Stimulated activated CD8-positive, alpha-beta memory T cell treated with anti-CD3 and anti-CD28 coated beads, Interleukin-2, amount 100 ng/mL, for 1 hour (primary cell): Measurements from ENCODE around the gene C1QTNF7.

ENCODE experiments used
- DNase-seq, 2 donors: peaks; one replicate each; pipeline ENCODE4 v3.0.0-alpha.2; 2020; ENCODE audit warnings: low read depth in 2 of 2

C1QTNF7 gene, protein sequence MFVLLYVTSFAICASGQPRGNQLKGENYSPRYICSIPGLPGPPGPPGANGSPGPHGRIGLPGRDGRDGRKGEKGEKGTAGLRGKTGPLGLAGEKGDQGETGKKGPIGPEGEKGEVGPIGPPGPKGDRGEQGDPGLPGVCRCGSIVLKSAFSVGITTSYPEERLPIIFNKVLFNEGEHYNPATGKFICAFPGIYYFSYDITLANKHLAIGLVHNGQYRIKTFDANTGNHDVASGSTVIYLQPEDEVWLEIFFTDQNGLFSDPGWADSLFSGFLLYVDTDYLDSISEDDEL

GRCh38 chr4:15427701-15428100 is at the start of gene C1QTNF7:
C1QTNF7 (plus strand) TSS chr4:15428033; CDS start chr4:15435744, 7,711 bp downstream.
- no peak for DNase-seq

DNA sequence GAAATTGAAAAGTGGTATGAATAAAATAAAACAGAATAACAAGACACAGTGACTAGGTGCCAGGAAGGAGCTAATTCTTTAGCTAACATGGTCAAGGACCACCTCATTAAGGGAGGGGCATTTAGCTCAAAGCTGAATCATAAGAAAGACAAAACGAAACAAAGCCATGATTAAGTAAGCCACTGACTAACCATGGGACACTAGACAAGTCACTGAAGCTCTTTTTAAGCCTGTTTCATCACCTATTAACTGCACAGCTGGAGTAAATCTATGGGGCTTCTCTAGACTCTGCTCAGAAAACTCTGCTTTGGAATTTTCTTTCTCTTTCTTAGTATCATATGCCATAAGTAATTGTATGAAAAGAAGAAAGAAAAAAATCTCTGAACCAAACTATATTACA is 49.8 kb upstream of the C1QTNF7 start:
- no peak for DNase-seq

DNA sequence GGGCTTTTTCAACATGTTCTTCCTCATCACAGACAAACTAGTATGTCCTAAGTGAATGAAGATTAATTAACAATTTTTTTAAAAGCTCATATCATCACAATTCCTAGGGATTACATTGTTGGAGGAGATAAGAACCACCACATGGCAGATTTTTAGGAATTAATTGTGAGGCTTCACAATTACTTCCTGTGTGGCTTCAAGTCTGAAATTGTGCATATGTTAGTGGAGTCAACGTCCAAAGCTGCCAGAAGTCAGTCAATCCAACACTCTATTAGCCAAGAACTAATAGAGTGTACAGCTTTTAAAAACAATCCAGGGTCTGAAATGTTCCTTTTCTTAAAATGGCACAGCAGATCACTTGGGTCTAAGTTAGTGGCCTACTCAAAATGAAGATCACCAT is 49.3 kb upstream of the C1QTNF7 start:
- DNase-seq: no peak

DNA sequence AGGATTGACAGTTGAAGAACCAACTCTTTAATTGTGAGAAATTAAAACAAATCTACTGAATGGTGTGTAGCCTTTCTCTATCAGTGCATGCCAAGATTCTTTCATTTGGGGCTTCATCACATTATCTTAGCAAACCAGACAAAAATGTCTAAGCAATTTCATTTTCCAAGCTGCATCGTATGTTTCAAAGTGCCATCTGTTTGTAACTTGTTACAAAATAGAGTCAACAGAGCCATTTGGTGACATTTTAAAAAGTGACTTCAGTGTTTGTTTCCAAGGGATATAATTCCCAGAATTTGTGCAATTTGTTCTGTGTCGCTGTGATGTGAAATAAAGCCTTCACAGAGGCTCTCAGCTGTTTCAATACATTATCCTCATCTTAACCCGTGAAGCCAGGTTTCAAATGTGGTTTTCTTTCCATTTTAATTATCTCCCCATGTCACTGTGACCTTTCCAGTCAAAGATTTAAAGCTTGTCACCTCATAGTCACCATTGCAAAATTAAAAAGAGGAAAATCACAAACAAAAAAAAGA is 46.0 kb upstream of the C1QTNF7 start:
- no peak for DNase-seq

DNA sequence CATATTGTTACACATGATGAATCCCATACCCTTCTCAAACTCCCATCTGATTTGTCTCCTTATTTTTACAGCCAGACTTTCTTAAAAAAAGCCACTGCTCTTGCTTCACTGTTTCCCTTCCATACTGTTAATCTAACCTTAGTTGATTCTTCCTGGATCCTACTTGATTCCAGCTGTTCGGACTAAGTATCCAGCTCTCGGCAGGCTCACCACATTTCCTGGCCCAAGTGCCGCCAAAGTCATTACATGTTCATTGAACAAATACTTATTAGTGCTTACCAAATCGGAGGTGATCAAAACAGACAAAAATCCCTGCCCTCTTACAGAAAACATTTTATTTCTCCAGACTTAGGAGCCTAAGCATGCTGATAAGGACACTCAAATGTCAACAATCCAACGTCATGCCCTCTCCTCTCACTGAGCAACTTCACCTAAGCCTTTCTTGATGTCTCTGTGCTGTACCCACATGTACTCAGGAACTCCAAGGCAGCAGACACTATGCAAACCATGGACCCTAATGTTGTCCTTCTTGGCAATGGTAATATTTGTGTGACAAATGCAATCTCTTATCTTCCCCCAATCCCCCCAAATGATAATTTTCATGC is 45.1 kb upstream of the C1QTNF7 start:
- DNase-seq: no peak

- DNase-seq: no peak
Observed at GRCh38 chr4:15385515-15385914, 42.3 kb upstream of the C1QTNF7 start.

DNA sequence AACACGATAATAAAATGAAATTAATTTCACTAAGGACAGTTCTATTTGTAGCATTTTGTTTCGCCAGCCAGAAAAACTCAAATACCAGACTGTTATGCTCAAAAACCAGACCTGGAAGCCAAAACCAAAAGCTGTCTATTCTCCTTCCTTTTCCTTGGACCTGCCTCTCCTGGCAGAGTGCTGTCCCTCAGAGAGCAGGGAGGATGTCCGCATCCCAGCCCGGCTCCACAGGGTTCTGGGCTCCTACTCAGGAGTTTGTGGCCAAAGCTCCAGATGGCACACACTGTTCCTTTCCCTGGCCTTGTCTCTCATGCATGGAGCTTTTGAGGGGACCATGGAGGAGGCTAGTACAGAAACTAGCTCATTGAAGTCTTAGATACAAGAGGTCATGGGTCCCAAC is 41.9 kb upstream of the C1QTNF7 start:
- no peak for DNase-seq

GRCh38 chr4:15390494-15390893 is 37.3 kb upstream of the C1QTNF7 start:
- DNase-seq: no peak

- no peak for DNase-seq
Observed at GRCh38 chr4:15392053-15392805, 35.6 kb upstream of the C1QTNF7 start.

DNA sequence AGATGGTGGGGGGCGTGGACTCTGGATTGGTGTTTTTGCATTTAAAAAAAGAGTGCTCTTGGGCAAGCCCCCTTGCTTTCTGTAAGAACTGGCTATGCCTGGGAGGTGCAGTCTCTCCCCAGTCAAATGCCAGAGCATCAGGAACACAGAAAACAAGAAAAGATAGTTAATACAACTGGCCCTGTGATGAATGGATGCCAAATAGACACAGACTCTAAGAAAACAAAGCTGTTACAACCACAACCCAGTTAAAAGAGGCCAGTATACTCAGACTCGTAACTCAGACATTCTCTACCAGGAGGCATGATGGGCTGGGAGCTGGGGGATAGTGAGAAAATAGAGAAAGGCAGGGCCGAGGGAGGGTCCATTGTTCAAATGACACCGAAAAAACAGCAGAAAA is 32.5 kb upstream of the C1QTNF7 start:
- no peak for DNase-seq

DNA sequence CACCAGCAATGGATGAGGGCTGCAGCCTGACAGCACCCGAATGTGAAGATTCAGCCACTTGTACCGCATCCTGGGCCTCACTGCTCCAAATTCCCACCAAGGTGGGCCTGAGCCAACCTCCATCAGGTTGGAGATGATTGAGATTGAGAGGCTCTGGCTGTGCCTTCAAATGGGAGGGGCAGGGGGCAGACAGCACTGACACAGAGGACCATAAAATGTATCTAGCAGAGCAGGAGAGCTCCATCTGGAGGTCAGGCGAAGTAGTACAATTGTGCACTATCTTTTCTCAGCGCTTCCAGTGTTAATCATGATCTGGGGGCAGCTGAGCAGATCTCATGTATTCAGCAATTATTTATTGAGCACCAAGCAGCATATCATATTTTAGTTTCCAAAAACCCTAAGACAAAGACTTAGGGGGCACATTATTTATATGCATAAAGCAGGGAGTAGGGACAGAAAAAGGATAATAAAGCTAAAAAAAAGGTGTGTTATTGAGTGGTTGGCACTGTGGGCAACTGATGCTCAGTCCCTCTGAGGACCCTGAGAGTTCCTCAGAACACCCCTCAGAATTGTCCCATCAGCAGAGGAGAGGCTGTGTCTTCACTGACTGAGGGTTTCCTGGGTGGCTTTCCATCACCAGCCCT is 31.6 kb upstream of the C1QTNF7 start:
- DNase-seq: peak in 1 of 2 donors; percentile 4

GRCh38 chr4:15398001-15398400 is 29.8 kb upstream of the C1QTNF7 start:
- no peak for DNase-seq

DNA sequence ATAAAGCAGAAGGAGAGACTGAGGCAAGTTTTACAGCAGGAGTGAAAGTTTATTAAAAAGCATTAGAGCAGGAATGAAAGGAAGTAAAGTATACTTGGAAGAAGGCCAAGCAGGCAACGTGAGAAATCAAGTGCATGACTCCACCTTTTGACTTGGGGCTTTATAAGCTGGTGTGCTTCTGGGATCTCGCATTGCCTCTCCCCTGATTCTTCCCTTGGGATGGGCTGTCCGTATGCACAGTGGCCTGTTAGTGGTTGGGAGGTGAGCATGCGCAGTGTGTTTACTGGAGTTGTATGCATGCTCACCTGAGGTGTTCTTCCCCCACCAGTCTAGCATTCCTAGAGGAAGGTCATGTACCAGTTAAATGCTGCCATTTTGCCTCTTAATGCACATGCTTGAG is 29.1 kb upstream of the C1QTNF7 start:
- DNase-seq: no peak

GRCh38 chr4:15400226-15400625 is 27.6 kb upstream of the C1QTNF7 start:
- DNase-seq: no peak

DNA sequence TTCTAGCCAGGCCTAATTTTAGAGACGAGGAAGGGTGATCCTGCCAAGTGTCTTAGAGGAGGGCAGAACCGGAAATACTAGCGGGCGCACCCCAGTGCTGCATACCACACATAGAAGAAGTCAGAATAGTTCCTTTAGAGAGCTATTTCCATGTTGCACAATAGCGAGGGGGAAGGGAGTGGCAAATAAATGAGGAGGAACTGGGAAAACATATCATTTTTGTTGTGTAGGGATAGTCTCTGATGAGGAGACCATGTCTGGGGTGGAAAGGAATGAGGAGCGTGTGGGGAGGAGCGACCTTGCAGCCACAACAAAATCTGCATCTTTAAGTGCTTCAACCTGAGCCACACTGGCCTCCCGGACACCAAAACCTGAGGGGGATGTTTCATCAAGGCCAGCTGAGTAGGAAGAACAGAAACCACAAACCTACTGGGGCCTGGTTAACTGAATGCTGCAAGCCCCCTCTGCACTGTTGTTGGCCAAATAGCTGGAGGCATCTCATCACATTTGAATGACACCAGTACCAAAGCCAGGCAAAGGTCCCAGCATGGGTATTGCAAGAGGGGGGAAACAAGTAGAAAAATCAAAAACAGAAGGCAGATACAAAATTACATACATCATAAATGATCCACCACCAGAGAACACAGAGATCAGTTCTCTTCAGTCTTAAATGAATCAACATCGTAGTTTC is 26.7 kb upstream of the C1QTNF7 start:
- no peak for DNase-seq

GRCh38 chr4:15402146-15402545 is 25.7 kb upstream of the C1QTNF7 start:
- DNase-seq: no peak

GRCh38 chr4:15402974-15403373 is 24.9 kb upstream of the C1QTNF7 start:
- no peak for DNase-seq

- no peak for DNase-seq
Observed at GRCh38 chr4:15405018-15405417, 22.8 kb upstream of the C1QTNF7 start.

DNA sequence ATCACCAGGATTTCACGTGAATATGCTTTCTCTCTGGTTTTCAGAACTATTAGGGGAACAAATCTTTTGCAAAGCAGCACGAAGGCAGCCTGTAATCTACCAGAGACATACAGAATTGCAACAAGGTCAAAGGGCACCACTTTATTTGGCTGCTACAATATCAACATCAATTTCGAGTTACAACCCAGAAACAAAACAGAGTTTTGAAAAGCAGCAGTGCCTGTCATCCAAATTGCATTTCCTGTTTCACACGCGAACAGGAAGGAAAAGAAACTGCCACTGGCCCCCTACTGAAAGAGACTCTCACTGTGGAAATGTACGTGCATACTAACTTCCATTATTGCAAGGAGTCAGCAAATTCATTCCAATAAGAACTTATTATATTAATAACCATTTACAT is 17.1 kb upstream of the C1QTNF7 start:
- DNase-seq: no peak

DNA sequence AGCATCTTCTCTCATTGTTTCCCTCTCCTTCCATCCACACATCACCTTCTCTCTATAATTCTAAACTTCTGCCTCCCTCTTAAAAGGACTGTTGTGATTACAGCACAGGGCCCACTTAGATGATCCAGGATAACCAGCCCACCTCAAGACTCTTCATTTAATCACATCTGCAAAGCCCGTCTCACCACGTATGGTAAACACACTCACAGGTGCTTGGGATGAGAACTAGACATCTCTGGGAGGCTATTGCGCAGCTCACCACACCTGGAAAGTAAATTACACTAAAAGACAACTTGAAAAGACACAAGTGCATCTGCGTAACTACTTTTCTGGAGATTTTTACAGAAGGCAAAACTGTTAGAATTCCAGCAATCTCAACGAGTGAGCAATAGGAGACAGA is 15.4 kb upstream of the C1QTNF7 start:
- no peak for DNase-seq

DNA sequence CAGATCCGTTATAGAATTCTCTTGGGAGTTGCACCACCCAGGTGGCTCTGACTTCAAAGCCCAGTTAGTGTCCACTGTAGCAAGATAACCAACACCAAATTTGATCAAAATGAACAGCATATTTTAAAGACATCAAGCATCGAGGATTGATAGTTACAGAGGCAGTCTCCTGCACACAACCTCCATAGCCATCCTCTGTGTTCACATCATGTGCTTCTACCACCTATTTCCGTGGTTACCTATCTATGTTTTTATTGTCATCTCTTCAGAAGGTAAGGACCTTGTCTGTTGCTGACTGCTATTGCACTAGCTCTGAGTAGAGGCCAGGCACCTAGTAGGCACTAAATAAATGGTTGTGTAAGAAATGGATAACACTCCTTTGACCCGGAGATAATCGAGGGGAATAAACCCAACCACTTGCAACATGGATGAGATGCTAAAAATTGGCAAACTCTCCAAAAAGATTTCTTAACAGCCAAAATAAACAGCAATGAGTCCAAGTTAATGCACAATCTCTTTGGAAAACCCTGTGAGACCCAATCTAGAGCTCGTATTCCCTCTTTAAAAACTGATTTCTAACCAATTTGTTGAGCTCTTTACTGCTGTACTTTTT is 14.7 kb upstream of the C1QTNF7 start:
- DNase-seq: no peak
